Rectal smooth muscle tissue (tissue), 1 donor: Measurements from ENCODE around the gene CHSY1.

Source experiments
- H3K27ac ChIP-seq: one replicate; pipeline ENCODE4 v1.7.0; 2013; ENCODE audit warnings: low read depth, low read length, inconsistent platforms
- H3K27me3 ChIP-seq: one replicate; pipeline ENCODE4 v1.7.0; 2013; ENCODE audit warnings: low read length; ENCODE audit not compliant: control insufficient read depth, insufficient read depth
- H3K36me3 ChIP-seq: one replicate; pipeline ENCODE4 v1.7.0; 2013; ENCODE audit warnings: low read length; ENCODE audit not compliant: control insufficient read depth, insufficient read depth
- H3K4me1 ChIP-seq: one replicate; pipeline ENCODE4 v1.7.0; 2013; ENCODE audit warnings: low read length; ENCODE audit not compliant: control insufficient read depth, insufficient read depth
- H3K4me3 ChIP-seq: one replicate; pipeline ENCODE4 v1.7.0; 2013; ENCODE audit warnings: low read length
- H3K9ac ChIP-seq: one replicate; pipeline ENCODE4 v1.7.0; 2013; ENCODE audit warnings: low read length

Gene CHSY1

GRCh38 chr15:101184830-101185229, 67.0 kb downstream of the CHSY1 start:
- Histone ChIP-seq H3K4me3 (no peak overlapping the region), H3K27ac (no peak overlapping the region), H3K36me3 (peaks cover 3% of the 10 kb centered on the region), H3K9ac (no peak overlapping the region), H3K27me3 (no peaks in the 10 kb centered on the region), H3K4me1 (peaks cover under 1% of the 10 kb centered on the region)

DNA sequence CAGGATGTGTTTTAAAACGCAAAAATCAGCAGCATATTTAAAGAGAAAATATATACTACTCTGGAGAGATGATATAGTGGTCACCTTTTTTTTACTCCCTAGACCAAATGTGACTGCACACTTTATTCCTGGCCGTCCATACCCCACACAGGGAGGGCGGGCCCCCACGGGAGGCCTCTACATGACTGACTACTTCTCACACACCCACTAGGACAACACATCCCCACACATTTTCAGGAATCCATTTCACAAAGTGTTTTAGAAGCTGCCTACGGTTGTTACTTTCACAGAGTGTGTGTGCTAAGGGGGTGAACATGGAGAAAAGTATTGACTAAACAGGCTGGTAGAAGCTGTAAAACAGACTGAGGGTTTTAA, 67.9 kb downstream of the CHSY1 start:
- H3K4me3 ChIP-seq = no peak overlapping the region
- no peak overlapping the region for H3K27ac ChIP-seq

DNA sequence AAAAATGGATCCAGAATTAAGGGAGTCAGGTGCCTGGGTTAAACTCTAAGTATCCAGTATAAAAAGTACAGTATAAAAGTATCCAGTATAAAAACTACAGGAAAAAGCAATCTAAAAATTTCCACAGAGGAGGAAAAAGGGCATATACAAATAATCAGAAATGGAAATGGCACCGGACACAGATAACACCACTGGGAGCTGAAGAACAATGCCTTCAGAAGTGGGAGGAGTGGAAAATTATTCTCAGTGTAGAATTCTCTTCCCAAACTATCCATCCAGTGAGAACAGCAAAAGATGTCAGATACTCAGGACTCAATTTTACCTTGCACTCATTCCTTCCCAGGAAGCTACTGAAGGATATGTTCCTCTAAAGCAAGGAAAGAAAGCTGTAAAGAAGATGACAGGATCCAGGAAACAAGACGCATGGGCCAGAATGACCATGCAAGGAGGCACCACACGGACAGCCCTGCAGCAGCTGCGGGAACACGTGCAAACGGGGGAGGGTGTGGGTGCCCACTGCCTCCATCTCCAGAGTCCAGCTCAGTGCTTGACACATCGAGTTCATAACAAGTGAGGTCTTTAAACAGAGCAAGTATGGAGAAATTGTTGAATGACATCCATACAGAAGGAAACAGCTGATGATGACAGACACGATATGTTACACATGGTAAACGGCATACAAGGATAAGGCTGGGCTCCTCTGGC, 68.5 kb downstream of the CHSY1 start:
- Histone ChIP-seq H3K27me3 (no peaks in the 10 kb centered on the region), H3K9ac (no peak overlapping the region), H3K4me1 (peaks cover 2% of the 10 kb centered on the region), H3K4me3 (no peak overlapping the region), H3K36me3 (peaks cover 3% of the 10 kb centered on the region), H3K27ac (no peak overlapping the region)

More for the DNA sequence above, 67.9 kb downstream of the CHSY1 start:
- Histone ChIP-seq H3K9ac (no peak overlapping the region), H3K27me3 (no peaks in the 10 kb centered on the region), H3K36me3 (peaks cover 3% of the 10 kb centered on the region), H3K4me1 (peaks cover 2% of the 10 kb centered on the region)

DNA sequence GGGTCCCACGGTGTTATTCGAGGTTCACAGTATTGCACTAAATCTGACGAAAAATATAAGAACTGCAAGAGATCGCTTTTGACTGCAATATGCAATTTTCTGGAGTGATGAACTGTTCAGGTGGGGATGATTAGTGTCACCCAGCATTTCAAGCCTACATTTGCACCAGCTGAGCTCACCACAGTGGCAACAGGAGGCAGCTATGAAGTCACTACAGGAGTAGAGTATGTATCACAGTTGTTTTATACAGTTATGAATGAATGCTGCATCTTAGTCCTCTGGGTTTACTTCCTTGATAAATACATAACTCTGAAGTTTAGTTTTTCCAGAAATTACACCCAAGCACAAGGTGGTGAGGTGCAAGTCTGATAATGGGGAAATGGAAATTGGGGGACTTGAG, 69.6 kb downstream of the CHSY1 start:
- Histone ChIP-seq H3K36me3 (peaks cover 3% of the 10 kb centered on the region), H3K4me3 (no peak overlapping the region), H3K9ac (no peak overlapping the region), H3K27me3 (no peaks in the 10 kb centered on the region), H3K4me1 (peaks cover 2% of the 10 kb centered on the region), H3K27ac (no peak overlapping the region)

DNA sequence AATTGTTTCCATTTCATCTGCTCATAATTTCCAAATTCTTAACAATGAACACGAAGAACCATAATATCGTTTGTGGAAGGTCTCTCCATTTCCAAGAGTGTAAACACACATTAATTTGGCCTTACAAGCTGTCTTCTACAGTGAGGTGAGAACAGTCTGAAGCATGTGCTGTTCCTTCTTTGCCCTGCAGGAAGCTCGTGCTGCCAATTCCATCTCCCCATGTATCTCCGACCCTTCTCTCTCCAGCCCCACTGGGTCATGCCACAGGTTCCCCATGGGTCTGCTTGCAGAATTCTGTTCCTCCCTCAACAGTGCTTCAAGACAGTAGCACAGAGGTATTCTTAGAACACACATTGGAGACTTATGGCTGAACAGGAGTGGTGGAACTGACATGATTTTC, 70.5 kb downstream of the CHSY1 start:
- H3K27me3 ChIP-seq = no peaks in the 10 kb centered on the region
- no peak overlapping the region for H3K9ac ChIP-seq
- no peak overlapping the region for H3K27ac ChIP-seq
- H3K4me1 ChIP-seq = peaks cover 2% of the 10 kb centered on the region
- H3K36me3 ChIP-seq = peaks cover 3% of the 10 kb centered on the region
- H3K4me3 ChIP-seq = no peak overlapping the region

DNA sequence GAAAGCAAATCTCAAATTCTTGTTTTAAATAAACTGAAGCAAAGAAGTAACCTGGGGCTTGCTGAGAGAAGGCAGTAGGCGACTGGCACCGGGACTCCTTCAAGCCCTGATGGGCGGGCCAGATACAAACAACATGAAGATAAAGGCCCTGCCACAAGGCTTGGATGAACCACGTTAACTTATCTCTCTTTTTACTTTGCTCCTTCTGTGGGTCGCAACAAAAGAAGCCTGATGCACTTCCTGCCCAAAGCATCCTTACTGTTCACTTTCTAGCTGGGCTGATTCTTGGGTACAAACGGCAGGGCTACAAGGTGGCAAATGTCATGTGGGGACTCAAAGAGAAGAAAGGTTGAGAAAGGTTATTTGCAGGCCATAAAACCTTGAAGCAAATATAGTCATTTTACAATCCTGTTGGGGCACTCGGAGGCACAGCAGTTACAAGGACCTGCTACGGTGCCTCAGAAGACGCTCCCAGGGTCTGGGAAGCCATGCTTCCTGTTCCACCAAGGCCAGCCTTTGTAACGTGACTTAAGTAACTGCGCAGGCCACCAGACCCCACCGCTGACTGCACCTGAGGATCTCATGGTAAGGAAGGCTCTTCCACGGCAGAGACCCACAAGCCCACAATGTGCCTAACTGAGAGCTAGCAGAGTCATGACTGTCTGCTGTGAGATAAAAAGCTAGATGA, 71.1 kb downstream of the CHSY1 start:
- peaks cover 3% of the 10 kb centered on the region for H3K36me3 ChIP-seq
- H3K4me3 ChIP-seq = no peak overlapping the region
- H3K9ac ChIP-seq = no peak overlapping the region
- peaks cover 2% of the 10 kb centered on the region for H3K4me1 ChIP-seq
- no peak overlapping the region for H3K27ac ChIP-seq
- H3K27me3 ChIP-seq = no peaks in the 10 kb centered on the region

GRCh38 chr15:101179341-101180153, 72.3 kb downstream of the CHSY1 start:
- peaks cover 2% of the 10 kb centered on the region for H3K4me1 ChIP-seq
- no peak overlapping the region for H3K27ac ChIP-seq
- no peak overlapping the region for H3K9ac ChIP-seq
- H3K36me3 ChIP-seq = peaks cover 3% of the 10 kb centered on the region
- no peaks in the 10 kb centered on the region for H3K27me3 ChIP-seq
- no peak overlapping the region for H3K4me3 ChIP-seq

DNA sequence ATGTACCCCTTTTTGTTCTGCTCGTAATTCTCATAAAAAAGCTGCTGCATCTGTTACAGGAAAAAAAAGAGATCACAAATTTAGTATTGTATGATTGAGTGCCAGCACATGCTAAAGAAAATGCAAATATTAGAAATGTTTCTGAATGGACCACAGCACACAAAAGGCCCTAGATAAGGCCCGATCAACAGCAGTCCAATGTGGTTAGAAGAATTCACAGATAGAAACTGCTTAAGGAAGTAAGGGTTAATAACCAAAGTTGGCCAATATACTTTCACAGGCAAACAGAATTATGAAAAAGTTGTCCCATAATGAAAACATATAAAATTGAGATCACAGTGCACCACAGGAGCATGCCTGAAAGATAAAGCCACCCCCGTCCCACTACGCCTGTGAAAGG, 72.9 kb downstream of the CHSY1 start:
- peaks cover 2% of the 10 kb centered on the region for H3K4me1 ChIP-seq
- no peak overlapping the region for H3K27ac ChIP-seq
- no peak overlapping the region for H3K9ac ChIP-seq
- H3K4me3 ChIP-seq = no peak overlapping the region
- H3K36me3 ChIP-seq = peaks cover 7% of the 10 kb centered on the region
- no peaks in the 10 kb centered on the region for H3K27me3 ChIP-seq

DNA sequence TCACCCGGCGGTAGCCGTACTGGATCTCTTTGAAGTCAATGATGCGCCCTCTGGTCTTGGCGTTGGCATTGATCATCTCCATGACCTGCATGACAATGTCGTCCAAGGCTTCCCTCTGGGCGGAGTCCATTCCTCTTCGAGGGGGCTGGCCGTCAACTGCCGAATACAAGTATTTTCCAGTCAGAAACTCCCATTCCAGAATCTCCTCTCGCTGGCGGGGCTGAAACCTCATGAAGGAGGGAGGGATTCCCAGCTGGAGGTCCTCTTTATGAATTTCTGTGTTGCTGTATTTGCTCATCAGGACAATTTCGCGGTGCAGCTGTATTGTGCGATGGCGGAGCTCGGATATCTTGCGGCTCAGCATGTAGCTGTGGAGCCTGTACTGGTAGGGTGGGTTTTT, 73.4 kb downstream of the CHSY1 start:
- Histone ChIP-seq H3K4me3 (no peak overlapping the region), H3K36me3 (peaks cover 5% of the 10 kb centered on the region), H3K9ac (no peak overlapping the region), H3K27ac (no peak overlapping the region), H3K27me3 (no peaks in the 10 kb centered on the region), H3K4me1 (peaks cover 2% of the 10 kb centered on the region)

- Histone ChIP-seq H3K4me3 (no peak overlapping the region), H3K36me3 (peaks cover 4% of the 10 kb centered on the region), H3K4me1 (peaks cover 2% of the 10 kb centered on the region), H3K27ac (no peak overlapping the region), H3K27me3 (no peaks in the 10 kb centered on the region), H3K9ac (no peak overlapping the region)
Measured at GRCh38 chr15:101177866-101178265, 74.0 kb downstream of the CHSY1 start.

DNA sequence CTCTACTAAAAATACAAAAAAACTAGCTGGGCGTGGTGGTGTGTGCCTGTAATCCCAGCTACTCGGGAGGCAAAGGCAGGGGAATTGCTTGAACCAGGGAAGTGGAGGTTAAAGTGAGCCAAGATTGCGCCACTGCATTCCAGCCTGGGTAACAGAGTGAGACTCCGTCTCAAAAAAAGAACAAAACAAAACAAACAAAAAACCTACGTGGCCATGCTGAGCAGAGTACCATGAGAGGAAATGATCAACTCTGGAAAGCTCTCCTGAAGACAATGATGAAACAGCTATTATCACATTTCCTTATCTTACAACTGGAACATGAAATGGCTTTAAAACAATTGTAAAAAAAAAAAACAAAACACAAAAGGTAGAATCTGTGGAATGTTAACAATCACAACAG, 75.2 kb downstream of the CHSY1 start:
- Histone ChIP-seq H3K27ac (no peak overlapping the region), H3K36me3 (peaks cover 4% of the 10 kb centered on the region), H3K4me3 (no peak overlapping the region), H3K4me1 (peaks cover 2% of the 10 kb centered on the region), H3K27me3 (no peaks in the 10 kb centered on the region), H3K9ac (no peak overlapping the region)

GRCh38 chr15:101175401-101175800, 76.4 kb downstream of the CHSY1 start:
- no peak overlapping the region for H3K27ac ChIP-seq
- no peaks in the 10 kb centered on the region for H3K27me3 ChIP-seq
- H3K4me1 ChIP-seq = peaks cover 2% of the 10 kb centered on the region
- no peak overlapping the region for H3K9ac ChIP-seq
- H3K4me3 ChIP-seq = no peak overlapping the region
- H3K36me3 ChIP-seq = peaks cover 4% of the 10 kb centered on the region
